K562 (cell line): Measurements from ENCODE around the gene FMNL2. TPM values are rescaled to one million over a fixed set of nuclear protein-coding genes. Genes with fewer than 3 reads are reported as not detected.

Experiments
- ADNP ChIP-seq: fragments of 200-800 bp; sonication (Bioruptor generic); IDR thresholded peaks from 2 replicates; pipeline ENCODE4 v1.6.1; 2016; ENCODE audit warnings: missing genetic modification characterization, missing compliant biosample characterization
- C11orf30 ChIP-seq: fragments of 450-650 bp; IDR thresholded peaks from 2 replicates; pipeline ENCODE4 v1.6.1; 2016; ENCODE audit warnings: low read depth, mild to moderate bottlenecking
- CHD4 ChIP-seq: fragments of 200-600 bp; sonication (generic); IDR thresholded peaks from 3 replicates; pipeline ENCODE4 v1.6.1; 2012; ENCODE audit warnings: low read depth, mild to moderate bottlenecking, mixed read lengths, low read length, inconsistent platforms; ENCODE audit not compliant: insufficient read depth, insufficient replicate concordance, poor library complexity, severe bottlenecking
- HIVEP1 ChIP-seq: fragments of 250-450 bp; sonication (Bioruptor Pico); IDR thresholded peaks from 2 replicates; pipeline ENCODE4 v1.4.0; 2020; ENCODE audit warnings: mild to moderate bottlenecking
- MCM3 ChIP-seq: fragments of 450-650 bp; IDR thresholded peaks from 2 replicates; pipeline ENCODE4 v1.6.1; 2016
- polyA plus RNA-seq, 8 experiments: library from polyadenylated mRNA; depleted of rRNA in 4 of 8; stranded (reverse) in 5 of 8; unstranded in 3 of 8; fragments of >200 nt; fragmentation: Nextera tagmentation in 2 of 8; fragmentation: Illumina TruSeq in 1 of 8; extraction: Ambion mirVana in 2 of 8; extraction: Trizol in 1 of 8; gene quantifications; 2 replicates each; pipeline versions ENCODE4 v1.2.1 to v1.2.3, GENCODE V29; 2011 to 2014; ENCODE audit warnings: inconsistent platforms in 1 of 8, missing spikeins in 1 of 8
- total RNA-seq, 7 experiments: library from RNA; depleted of rRNA in 6 of 7; stranded (reverse); fragments of >200 nt in 6 of 7; fragmentation: Illumina TruSeq in 2 of 7; extraction: Trizol in 2 of 7; gene quantifications; 2 replicates each; pipeline versions ENCODE4 v1.2.1 to v1.2.3, GENCODE V29; 2011 to 2021; ENCODE audit warnings: low replicate concordance in 1 of 7
- TF ChIP-seq, protein P1 (sequence below): fragments of 450-650 bp; formaldehyde crosslinking; IDR thresholded peaks from 2 replicates; pipeline ENCODE4 v1.4.0; 2020; ENCODE audit warnings: mild to moderate bottlenecking, moderate library complexity
- TF ChIP-seq, protein P2 (sequence below): sonication (generic); formaldehyde crosslinking; IDR thresholded peaks from 2 replicates; pipeline ENCODE4 v1.8.0; 2022; ENCODE audit warnings: mild to moderate bottlenecking, low read depth, missing genetic modification reagents
- TF ChIP-seq, protein P3 (sequence below): fragments of 250-450 bp; sonication (Bioruptor Pico); IDR thresholded peaks from 2 replicates; pipeline ENCODE4 v1.5.0; 2021; ENCODE audit warnings: mild to moderate bottlenecking, moderate library complexity
- TF ChIP-seq, protein P4 (sequence below): sonication (generic); formaldehyde crosslinking; IDR thresholded peaks from 2 replicates; pipeline ENCODE4 v1.4.0; 2020; ENCODE audit warnings: mild to moderate bottlenecking, missing genetic modification reagents

Gene FMNL2
- total and polyA plus RNA-seq, 9 of the 15 experiments (the other 6 are each of a cell fraction or from before 2014, with no cell fraction given), result 0.15 to 0.49 (median 0.24) TPM; not detected in 1

DNA sequence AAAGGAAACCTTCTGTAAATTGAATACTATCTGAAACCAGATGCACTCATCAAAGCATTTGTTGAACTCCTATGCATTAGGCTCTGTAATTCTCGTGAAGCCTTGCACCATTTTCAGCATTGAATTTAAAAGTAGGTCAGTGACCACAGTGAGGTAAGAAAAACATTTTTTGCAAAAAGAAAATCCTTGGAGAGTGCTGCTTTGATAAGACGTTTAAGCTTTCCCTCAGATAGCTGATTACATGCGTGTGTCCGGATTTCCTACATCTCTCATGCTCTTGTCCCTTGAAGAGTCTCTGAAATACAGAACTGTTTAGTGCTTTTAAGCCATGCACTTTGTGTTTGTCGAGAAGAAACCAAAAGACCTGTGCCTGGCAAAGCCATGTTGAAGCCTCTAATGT is 113.6 kb downstream of the FMNL2 start (continued):
- TF ChIP-seq, protein P1, sequence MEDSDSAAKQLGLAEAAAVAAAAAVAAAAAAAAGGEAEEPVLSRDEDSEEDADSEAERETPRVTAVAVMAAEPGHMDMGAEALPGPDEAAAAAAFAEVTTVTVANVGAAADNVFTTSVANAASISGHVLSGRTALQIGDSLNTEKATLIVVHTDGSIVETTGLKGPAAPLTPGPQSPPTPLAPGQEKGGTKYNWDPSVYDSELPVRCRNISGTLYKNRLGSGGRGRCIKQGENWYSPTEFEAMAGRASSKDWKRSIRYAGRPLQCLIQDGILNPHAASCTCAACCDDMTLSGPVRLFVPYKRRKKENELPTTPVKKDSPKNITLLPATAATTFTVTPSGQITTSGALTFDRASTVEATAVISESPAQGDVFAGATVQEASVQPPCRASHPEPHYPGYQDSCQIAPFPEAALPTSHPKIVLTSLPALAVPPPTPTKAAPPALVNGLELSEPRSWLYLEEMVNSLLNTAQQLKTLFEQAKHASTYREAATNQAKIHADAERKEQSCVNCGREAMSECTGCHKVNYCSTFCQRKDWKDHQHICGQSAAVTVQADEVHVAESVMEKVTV (CRISPR knock-in tag), result no peak
- TF ChIP-seq, protein P2, sequence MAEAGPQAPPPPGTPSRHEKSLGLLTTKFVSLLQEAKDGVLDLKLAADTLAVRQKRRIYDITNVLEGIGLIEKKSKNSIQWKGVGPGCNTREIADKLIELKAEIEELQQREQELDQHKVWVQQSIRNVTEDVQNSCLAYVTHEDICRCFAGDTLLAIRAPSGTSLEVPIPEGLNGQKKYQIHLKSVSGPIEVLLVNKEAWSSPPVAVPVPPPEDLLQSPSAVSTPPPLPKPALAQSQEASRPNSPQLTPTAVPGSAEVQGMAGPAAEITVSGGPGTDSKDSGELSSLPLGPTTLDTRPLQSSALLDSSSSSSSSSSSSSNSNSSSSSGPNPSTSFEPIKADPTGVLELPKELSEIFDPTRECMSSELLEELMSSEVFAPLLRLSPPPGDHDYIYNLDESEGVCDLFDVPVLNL (CRISPR knock-in tag), result no peak
- no peak for TF ChIP-seq MCM3
- TF ChIP-seq, protein P3, sequence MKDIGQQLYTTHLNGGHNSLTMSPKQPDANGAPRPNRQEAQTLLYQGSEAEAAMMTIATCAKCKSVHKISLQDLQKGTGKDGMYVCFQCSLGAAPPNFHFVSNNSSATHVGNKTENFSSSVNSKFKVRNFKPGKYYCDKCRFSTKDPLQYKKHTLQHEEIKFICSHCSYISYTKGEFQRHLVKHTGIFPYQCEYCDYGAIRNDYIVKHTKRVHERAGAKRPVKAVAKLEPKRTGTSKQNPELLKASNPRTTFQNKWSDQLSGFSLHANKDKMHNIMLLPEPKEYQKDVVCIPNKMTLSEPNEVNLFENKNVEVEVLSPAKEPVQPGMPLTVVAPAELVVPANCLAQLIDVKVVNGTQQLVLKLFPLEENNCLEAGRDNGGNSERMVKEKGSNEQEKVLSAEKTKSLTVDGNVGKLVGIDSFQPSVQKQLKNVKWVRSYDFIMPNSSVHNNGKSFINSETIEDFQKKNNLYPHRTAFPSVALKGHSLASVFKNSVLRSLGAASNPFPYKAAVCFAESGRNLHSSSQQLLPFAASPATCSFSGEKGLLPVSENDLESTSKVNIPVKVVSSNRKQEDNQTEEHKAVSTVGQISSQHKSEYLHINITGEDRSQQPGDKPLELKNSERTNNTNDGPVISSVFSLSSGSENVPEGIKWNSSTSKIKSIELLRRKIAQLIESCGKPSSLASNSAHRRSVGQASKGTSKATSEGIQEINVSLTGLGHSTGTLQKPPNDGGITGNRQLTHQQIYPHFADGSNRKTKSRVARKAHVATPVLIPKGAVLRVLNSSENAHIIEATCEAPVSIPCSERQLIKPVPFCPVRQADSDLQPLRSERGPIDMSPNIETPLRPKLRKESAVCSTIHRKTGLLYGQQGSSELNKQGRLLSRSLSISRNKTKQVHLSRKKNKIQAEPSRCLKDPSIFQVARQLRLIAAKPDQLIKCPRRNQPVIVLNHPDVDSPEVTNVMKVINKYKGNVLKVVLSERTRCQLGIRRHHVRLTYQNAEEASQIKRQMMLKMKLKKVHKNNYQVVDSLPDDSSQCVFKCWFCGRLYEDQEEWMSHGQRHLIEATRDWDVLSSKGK (CRISPR knock-in tag), result no peak
- TF ChIP-seq, protein P4, sequence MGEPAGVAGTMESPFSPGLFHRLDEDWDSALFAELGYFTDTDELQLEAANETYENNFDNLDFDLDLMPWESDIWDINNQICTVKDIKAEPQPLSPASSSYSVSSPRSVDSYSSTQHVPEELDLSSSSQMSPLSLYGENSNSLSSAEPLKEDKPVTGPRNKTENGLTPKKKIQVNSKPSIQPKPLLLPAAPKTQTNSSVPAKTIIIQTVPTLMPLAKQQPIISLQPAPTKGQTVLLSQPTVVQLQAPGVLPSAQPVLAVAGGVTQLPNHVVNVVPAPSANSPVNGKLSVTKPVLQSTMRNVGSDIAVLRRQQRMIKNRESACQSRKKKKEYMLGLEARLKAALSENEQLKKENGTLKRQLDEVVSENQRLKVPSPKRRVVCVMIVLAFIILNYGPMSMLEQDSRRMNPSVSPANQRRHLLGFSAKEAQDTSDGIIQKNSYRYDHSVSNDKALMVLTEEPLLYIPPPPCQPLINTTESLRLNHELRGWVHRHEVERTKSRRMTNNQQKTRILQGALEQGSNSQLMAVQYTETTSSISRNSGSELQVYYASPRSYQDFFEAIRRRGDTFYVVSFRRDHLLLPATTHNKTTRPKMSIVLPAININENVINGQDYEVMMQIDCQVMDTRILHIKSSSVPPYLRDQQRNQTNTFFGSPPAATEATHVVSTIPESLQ (CRISPR knock-in tag), result no peak
- no peak for TF ChIP-seq C11orf30
- no peak for TF ChIP-seq ADNP (tag)
- TF ChIP-seq CHD4, result no peak
- TF ChIP-seq HIVEP1 (CRISPR knock-in tag), result no peak
